KBM-7 (cell line): Measurements from ENCODE around the gene RANBP17.
"Not testable (repeated sequence)": the region's sequence is repeated elsewhere in the genome, so short reads cannot be mapped to it uniquely, and the experiment has no call there.

Experiments used
- DNase-seq: peaks from one replicate; pipeline ENCODE4 v3.0.0-alpha.2; 2015
- in situ Hi-C: fragments of 300-500 bp; cut with MboI; formaldehyde crosslinking; loops from 2 replicates; pipeline ENCODE4 v1.14.3; 2020; ENCODE audit warnings: low sequenced_read_pairs, low pct_unique_long_range_greater_than_20kb, mixed read lengths

The RANBP17 gene

GRCh38 chr5:171032435-171032973, 170.7 kb downstream of the RANBP17 start:
- in situ Hi-C loops, result no loop called here
- DNase-seq, result no peak

GRCh38 chr5:171041893-171042292, 180.1 kb downstream of the RANBP17 start:
- DNase-seq, in situ Hi-C loops: not testable (repeated sequence)

GRCh38 chr5:171050916-171051315, 189.1 kb downstream of the RANBP17 start:
- in situ Hi-C loops, result no loop called here
- DNase-seq, result no peak

GRCh38 chr5:171055875-171056454, 194.1 kb downstream of the RANBP17 start:
- no peak for DNase-seq
- in situ Hi-C loops, result no loop called here

- in situ Hi-C loops, result no loop called here
- no peak for DNase-seq
Measured at GRCh38 chr5:171067540-171068130, 205.8 kb downstream of the RANBP17 start.

GRCh38 chr5:171074747-171075146, 212.9 kb downstream of the RANBP17 start:
- no peak for DNase-seq
- in situ Hi-C loops, result no loop called here

- in situ Hi-C loops, result no loop called here
- no peak for DNase-seq
Measured at GRCh38 chr5:171080186-171080938, 218.5 kb downstream of the RANBP17 start.

- DNase-seq, result no peak
- in situ Hi-C loops, result no loop called here
Measured at GRCh38 chr5:171081319-171081718, 219.5 kb downstream of the RANBP17 start.

GRCh38 chr5:171092194-171092593, 230.4 kb downstream of the RANBP17 start:
- in situ Hi-C loops, result no loop called here
- no peak for DNase-seq

GRCh38 chr5:171093598-171093997, 231.8 kb downstream of the RANBP17 start:
- in situ Hi-C loops, result no loop called here
- no peak for DNase-seq

GRCh38 chr5:171094356-171094755, 232.5 kb downstream of the RANBP17 start:
- DNase-seq, result no peak
- in situ Hi-C loops, result no loop called here

- in situ Hi-C loops, result no loop called here
Measured at GRCh38 chr5:171102877-171103610, 241.2 kb downstream of the RANBP17 start.

GRCh38 chr5:171107669-171108068, 245.9 kb downstream of the RANBP17 start:
- no peak for DNase-seq
- in situ Hi-C loops, result no loop called here

More at GRCh38 chr5:171102877-171103610, 241.2 kb downstream of the RANBP17 start:
- DNase-seq, result no peak

- peak; percentile 34 for DNase-seq
- in situ Hi-C loops, result no loop called here
Measured at GRCh38 chr5:171115519-171115918, 253.7 kb downstream of the RANBP17 start.

GRCh38 chr5:171116719-171117118, 254.9 kb downstream of the RANBP17 start:
- DNase-seq, result no peak
- in situ Hi-C loops, result no loop called here

- in situ Hi-C loops, result no loop called here
- DNase-seq, result no peak
Measured at GRCh38 chr5:171120986-171121622, 259.3 kb downstream of the RANBP17 start.

GRCh38 chr5:171121638-171122037, 259.8 kb downstream of the RANBP17 start:
- in situ Hi-C loops, result no loop called here
- DNase-seq, result no peak

- DNase-seq, result peak; percentile 25
- in situ Hi-C loops, result no loop called here
Measured at GRCh38 chr5:171122372-171122771, 260.6 kb downstream of the RANBP17 start.

GRCh38 chr5:171123417-171123816, 261.6 kb downstream of the RANBP17 start:
- in situ Hi-C loops, result no loop called here
- DNase-seq, result no peak
